Activated T-helper 1 cell treated with anti-CD3 and anti-CD28 coated beads, Interleukin-2, amount 50 U/mL, for 16 hours (primary cell): ENCODE results near the gene FTCD.

ENCODE experiments used
- DNase-seq, 2 donors: peaks; one replicate each; pipeline ENCODE4 v3.0.0-alpha.2; 2020; ENCODE audit warnings: low read depth in 1 of 2, low spot score in 1 of 2

FTCD gene

GRCh38 chr21:46094401-46095082 lies 60.8 kb downstream of the FTCD start:
- DNase-seq, result no peak

DNA sequence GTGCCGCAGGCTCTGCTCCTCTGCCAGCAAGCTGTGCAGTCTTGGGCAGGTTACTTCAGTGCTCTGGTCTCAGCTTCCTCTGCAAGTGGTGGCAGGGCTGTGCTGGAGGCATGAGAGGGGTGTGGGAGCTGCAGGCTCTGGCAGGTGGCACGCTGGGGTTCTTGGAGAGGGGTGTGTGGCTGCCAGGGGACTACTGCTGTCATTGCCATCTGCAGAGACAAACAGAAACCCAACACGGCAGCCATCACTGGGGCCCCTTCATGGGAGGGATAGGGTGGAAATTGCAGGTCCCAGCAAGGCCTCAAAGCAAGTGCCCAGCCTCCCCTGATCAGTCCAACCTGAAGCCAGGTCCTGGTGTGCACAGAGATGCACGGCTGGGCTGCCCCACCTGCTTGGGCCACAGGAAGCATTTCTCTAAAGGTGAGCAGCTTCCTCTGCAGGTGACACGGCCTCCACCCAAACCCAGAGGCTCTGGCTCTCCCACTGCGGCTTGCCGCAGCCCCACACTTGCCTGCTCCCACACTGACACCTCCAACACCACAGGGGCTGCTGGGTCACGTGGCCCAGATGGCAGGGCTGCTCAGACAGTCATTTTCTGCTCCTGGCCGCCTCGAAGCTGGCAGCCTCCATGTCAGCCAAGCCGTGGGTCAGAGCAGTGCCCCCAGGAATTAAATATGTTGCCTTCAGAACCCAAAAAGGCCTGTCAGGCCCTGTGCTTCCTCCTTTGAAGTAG lies 61.5 kb downstream of the FTCD start:
- no peak for DNase-seq

DNA sequence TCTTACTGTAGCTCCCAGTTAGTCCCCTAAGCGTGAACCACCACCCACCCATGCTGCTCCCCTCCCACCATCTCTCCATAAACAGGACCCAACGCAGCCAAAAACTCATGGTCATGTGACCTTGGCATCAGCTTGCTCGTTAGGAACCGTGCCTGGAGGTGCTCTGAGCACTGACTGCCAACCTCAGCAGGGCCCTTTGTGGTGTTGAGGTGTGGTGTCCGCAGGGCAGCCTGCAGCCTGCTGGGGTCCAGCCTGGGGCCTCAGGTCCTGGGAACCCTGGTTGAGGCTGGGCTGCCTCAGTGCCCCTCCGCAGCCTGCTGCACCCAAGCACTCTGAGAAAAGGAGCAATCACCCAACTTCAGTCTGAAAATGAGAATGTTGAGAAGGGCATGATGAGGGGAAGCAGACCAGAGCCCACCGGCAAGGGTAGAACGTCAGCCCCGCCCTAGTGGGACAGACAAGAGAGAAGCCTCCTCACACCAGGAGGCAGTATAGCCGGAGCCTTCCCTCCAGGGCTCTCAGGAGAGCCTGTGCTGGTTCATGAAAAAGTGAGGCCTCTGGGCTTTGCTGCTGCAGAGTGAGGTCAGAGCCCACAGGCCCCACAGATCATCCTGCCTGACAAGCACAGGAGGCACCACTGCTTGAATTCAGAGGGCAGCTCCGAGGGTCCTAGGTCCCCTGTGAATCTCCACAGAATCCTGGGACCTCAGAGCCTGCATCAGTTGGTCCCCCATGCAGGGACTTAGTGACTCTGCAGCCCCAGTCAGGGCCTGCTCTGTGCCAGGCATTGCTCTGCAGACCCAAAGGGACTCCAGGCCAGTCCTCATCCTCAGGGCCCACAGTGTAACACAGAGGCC lies 62.3 kb downstream of the FTCD start:
- no peak for DNase-seq

- no peak for DNase-seq
Observed at GRCh38 chr21:46092026-46092764, 63.2 kb downstream of the FTCD start.

- no peak for DNase-seq
Observed at GRCh38 chr21:46091631-46092025, 63.8 kb downstream of the FTCD start.

DNA sequence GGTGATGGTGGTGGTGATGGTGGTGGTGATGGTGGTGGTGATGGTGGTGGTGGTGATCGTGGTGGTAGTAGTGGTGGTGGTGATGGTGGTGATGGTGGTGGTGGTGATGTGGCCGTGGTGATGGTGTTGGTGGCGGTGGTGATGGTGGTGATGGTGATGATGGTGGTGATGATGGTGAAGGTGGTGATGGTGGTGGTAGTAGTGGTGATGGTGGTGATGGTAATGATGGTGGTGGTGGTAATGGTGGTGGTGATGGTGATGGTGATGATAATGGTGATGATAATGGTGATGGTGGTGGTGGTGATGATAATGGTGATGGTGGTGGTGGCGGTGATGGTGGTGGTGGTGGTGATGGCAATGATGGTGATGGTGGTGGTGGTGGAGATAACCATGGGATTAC lies 64.3 kb downstream of the FTCD start:
- DNase-seq, result no peak

DNA sequence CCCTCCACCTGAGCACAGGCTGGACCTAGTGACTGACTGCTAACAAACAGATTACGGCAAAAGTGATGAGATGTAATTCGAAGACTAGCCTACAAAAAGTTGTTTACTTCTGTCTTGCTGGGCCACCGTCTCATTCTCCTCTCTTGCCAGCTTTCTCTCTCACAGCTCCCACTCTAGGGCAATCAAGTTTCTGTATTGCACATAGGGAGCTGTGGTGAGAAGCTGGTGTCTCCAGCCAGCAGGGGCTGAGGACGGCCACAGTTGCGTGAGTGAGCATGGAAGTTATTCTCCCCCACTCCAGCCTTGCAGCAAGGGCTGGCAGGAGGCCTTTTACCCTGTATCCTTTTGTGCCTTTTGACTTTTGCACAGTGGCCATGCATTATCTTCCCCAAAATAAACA lies 66.1 kb downstream of the FTCD start:
- no peak for DNase-seq

- no peak for DNase-seq
Observed at GRCh38 chr21:46088189-46088588, 67.2 kb downstream of the FTCD start.

DNA sequence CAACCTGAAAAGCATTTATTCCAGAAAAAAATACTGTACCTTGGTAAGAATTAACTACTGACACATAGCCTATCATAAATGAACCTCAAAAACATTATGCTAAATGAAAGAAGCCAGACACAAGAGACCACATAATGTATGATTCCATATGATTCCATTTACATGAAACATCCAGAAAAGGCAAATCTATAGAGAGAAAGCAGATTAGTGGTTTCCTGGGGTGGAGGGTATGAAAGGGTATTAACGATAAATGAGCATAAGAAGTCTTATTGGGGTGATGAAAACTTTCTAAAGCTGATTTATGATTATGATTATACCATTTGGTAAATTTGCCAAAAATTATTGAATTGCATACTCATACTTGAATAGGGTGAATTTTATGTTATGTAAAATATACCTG lies 67.7 kb downstream of the FTCD start:
- no peak for DNase-seq
